NCI-H1436 treated with DMSO at 0.1 percent for 48 hours (cell line): Measurements from ENCODE around the gene TAF11L4.
"Not testable (repeated sequence)": the region's sequence is repeated elsewhere in the genome, so short reads cannot be mapped to it uniquely, and the experiment has no call there.

Experiments used
- DNase-seq: peaks from one replicate; lab custom pipeline; 2025; lab: John Stamatoyannopoulos, UW

Gene TAF11L4

GRCh38 chr5:17521501-17521900 is at the start of gene TAF11L4:
TSS of gene TAF11L4 (plus strand) at chr5:17521801.
- not testable (repeated sequence) for DNase-seq

- not testable (repeated sequence) for DNase-seq
Measured at GRCh38 chr5:17475064-17475463, 46.5 kb upstream of the TAF11L4 start.

GRCh38 chr5:17477043-17477442 is 44.6 kb upstream of the TAF11L4 start:
- no peak for DNase-seq

GRCh38 chr5:17477573-17478265 is 43.9 kb upstream of the TAF11L4 start:
- no peak for DNase-seq

- no peak for DNase-seq
Measured at GRCh38 chr5:17481378-17481777, 40.2 kb upstream of the TAF11L4 start.

GRCh38 chr5:17482790-17483189 is 38.8 kb upstream of the TAF11L4 start:
- no peak for DNase-seq

GRCh38 chr5:17486464-17487173 is 35.0 kb upstream of the TAF11L4 start:
- not testable (repeated sequence) for DNase-seq

- DNase-seq = no peak
Measured at GRCh38 chr5:17487174-17487512, 34.5 kb upstream of the TAF11L4 start.

- DNase-seq = not testable (repeated sequence)
Measured at GRCh38 chr5:17491257-17491656, 30.3 kb upstream of the TAF11L4 start.

GRCh38 chr5:17492770-17493169 is 28.8 kb upstream of the TAF11L4 start:
- DNase-seq = no peak

- DNase-seq = no peak
Measured at GRCh38 chr5:17497446-17497845, 24.2 kb upstream of the TAF11L4 start.

GRCh38 chr5:17497931-17498330 is 23.7 kb upstream of the TAF11L4 start, which contains the start of gene TAF11L2:
TSS of gene TAF11L2 (plus strand) at chr5:17498231.
- not testable (repeated sequence) for DNase-seq

GRCh38 chr5:17511775-17512325 is 9.8 kb upstream of the TAF11L4 start:
- DNase-seq = no peak

GRCh38 chr5:17517526-17517925 is 4.1 kb upstream of the TAF11L4 start:
- DNase-seq = not testable (repeated sequence)

- not testable (repeated sequence) for DNase-seq
Measured at GRCh38 chr5:17518067-17518466, 3.5 kb upstream of the TAF11L4 start, which contains the start of gene TAF11L3. TSS of gene TAF11L3 (plus strand) at chr5:17518367.

- DNase-seq = not testable (repeated sequence)
Measured at GRCh38 chr5:17519508-17519907, 2.1 kb upstream of the TAF11L4 start.

- DNase-seq = not testable (repeated sequence)
Measured at GRCh38 chr5:17524935-17525334, 3.3 kb downstream of the TAF11L4 start, which contains the start of gene TAF11L5. TSS of gene TAF11L5 (plus strand) at chr5:17525235.

- DNase-seq = not testable (repeated sequence)
Measured at GRCh38 chr5:17526504-17526903, 4.9 kb downstream of the TAF11L4 start.

- not testable (repeated sequence) for DNase-seq
Measured at GRCh38 chr5:17528369-17528768, 6.8 kb downstream of the TAF11L4 start, which contains the start of gene TAF11L6. TSS of gene TAF11L6 (plus strand) at chr5:17528669.
